Activated CD4-positive, alpha-beta T cell treated with anti-CD3 and anti-CD28 coated beads, Interleukin-2, amount 10 ng/mL, durations not matched to agents 7 days and 5 days (primary cell): ENCODE measurements around the gene HOXD10. TPM values are rescaled to one million over a fixed set of nuclear protein-coding genes. Genes with fewer than 3 reads are reported as not detected.

Source experiments
- CTCF ChIA-PET: fragments of 350-600 bp; sonication (Branson Sonifier 250); formaldehyde crosslinking; loops from one replicate; lab custom pipeline; 2021; ENCODE audit warnings: antibody characterized with exemption; lab: Charles Lee
- POLR2A ChIA-PET: fragments of 350-600 bp; sonication (Branson Sonifier 250); formaldehyde crosslinking; loops from one replicate; lab custom pipeline; 2021; ENCODE audit warnings: antibody characterized with exemption; lab: Charles Lee
- DNase-seq: peaks from one replicate; pipeline ENCODE4 v3.0.0-alpha.2; 2020
- H3K27ac Mint-ChIP-seq: one replicate; pipeline ENCODE4 v1.8.0; 2021; ENCODE audit warnings: mild to moderate bottlenecking, moderate library complexity, mixed read lengths
- H3K27me3 Mint-ChIP-seq: one replicate; pipeline ENCODE4 v1.8.0; 2021; ENCODE audit warnings: mixed read lengths
- H3K36me3 Mint-ChIP-seq: one replicate; pipeline ENCODE4 v1.8.0; 2021; ENCODE audit warnings: low read depth, mixed read lengths
- H3K4me1 Mint-ChIP-seq: one replicate; pipeline ENCODE4 v1.8.0; 2021; ENCODE audit warnings: mixed read lengths
- H3K4me3 Mint-ChIP-seq: one replicate; pipeline ENCODE4 v1.8.0; 2021; ENCODE audit warnings: mild to moderate bottlenecking, moderate library complexity, mixed read lengths
- H3K9me3 Mint-ChIP-seq: one replicate; pipeline ENCODE4 v1.8.0; 2021; ENCODE audit warnings: mixed read lengths
- total RNA-seq, 2 experiments: library from RNA; stranded (reverse); gene quantifications; one replicate each; pipeline ENCODE4 v1.2.3, GENCODE V29; 2021

The HOXD10 gene
- total RNA-seq, 2 experiments from 2014 or later, result not detected

DNA sequence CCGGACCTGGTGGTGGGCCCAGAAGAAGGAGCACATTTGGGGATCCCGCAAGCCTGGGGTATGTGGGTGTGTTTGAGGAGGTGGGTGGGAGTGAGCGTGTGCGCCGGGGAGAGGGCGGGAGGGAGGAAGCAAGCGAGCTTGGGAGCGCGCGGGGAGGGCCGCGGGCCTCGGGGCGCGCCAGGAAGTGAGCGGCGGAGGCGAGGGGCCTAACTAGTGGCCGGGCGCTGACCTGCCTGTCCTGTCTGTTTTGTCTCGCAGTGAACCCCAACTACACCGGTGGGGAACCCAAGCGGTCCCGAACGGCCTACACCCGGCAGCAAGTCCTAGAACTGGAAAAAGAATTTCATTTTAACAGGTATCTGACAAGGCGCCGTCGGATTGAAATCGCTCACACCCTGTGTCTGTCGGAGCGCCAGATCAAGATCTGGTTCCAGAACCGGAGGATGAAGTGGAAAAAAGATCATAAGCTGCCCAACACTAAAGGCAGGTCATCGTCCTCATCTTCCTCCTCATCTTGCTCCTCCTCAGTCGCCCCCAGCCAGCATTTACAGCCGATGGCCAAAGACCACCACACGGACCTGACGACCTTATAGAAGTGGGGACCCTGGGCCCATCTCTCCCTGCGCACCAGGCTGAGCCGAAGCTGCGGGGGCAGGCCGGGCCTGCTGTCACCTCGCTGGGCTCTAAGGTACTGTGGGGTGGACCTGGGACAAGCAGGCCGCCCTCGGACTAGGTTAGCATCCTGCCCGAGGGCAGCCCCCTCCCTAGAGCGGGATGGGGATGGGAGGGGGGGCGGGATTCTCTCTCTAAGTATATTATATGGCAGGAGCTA lies 36.0 kb downstream of the HOXD10 start:
- POLR2A ChIA-PET, result no interaction called here
- peaks cover 3% of the 10 kb centered on the region for H3K4me1 Mint-ChIP-seq
- H3K36me3 Mint-ChIP-seq, result peaks cover 2% of the 10 kb centered on the region
- no peak overlapping the region for H3K27ac Mint-ChIP-seq
- peaks cover 90% of the 10 kb centered on the region for H3K27me3 Mint-ChIP-seq
- H3K4me3 Mint-ChIP-seq, result no peak overlapping the region
- CTCF ChIA-PET, result interaction anchor here (1.3 kb wide), 1 partner anchor 15 kb away, joined by 3 read pairs; no protein-coding TSS in a partner anchor
- peaks cover 3% of the 10 kb centered on the region for H3K9me3 Mint-ChIP-seq
- DNase-seq, result no peak

DNA sequence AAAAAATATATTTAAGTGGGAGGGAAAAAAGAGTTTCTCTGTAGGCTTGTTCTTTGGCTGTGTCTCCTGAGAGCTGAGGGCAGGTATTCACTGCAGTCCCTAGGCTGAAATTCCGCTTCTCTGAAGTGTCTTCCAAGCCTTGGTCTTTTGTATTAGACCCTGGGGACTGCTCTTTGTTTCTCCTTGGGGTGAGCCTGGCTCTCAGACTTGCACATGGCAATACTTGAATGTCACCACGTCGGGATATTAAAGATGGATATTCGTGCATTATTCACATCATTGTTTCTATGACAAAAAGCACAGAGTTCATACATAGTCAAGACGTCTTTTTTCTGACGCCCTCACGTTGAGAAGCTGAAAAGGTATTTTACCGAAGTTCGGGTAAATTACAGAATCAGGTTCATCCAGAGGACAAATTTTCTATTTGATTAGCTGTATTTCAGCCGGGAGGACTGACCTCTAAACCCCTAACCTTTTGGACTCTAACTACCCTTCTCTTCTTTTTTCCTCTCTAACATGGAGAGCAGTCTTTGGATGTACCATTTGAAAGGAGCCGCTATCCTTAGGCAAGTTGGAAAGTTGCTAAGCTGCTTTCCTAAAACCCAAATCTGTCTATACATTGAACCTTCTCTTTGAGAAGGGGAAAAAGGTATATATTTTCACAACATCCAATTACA lies 38.1 kb downstream of the HOXD10 start:
- CTCF ChIA-PET, result interaction anchor here (0.7 to 2.2 kb wide), 2 partner anchors 14 to 22 kb away, joined by 3 to 11 read pairs; no protein-coding TSS in a partner anchor
- POLR2A ChIA-PET, result no interaction called here
- Mint-ChIP-seq H3K4me1 (peaks cover 6% of the 10 kb centered on the region), H3K4me3 (no peak overlapping the region), H3K27ac (no peak overlapping the region), H3K9me3 (peaks cover 3% of the 10 kb centered on the region), H3K27me3 (peaks cover 88% of the 10 kb centered on the region), H3K36me3 (peaks cover 2% of the 10 kb centered on the region)
- no peak for DNase-seq

- no peak overlapping the region for H3K4me3 Mint-ChIP-seq
- ChIA-PET CTCF (interaction anchor here (0.9 to 2.2 kb wide), 4 partner anchors 15 to 38 kb away, joined by 3 to 11 read pairs (median 4); no protein-coding TSS in a partner anchor), POLR2A (no interaction called here)
- H3K27me3 Mint-ChIP-seq, result peaks cover 86% of the 10 kb centered on the region
- DNase-seq, result no peak
- H3K4me1 Mint-ChIP-seq, result peaks cover 6% of the 10 kb centered on the region
- peaks cover 2% of the 10 kb centered on the region for H3K36me3 Mint-ChIP-seq
- peaks cover under 1% of the 10 kb centered on the region for H3K9me3 Mint-ChIP-seq
- H3K27ac Mint-ChIP-seq, result no peak overlapping the region
Observed at GRCh38 chr2:176155356-176156044, 38.9 kb downstream of the HOXD10 start.

DNA sequence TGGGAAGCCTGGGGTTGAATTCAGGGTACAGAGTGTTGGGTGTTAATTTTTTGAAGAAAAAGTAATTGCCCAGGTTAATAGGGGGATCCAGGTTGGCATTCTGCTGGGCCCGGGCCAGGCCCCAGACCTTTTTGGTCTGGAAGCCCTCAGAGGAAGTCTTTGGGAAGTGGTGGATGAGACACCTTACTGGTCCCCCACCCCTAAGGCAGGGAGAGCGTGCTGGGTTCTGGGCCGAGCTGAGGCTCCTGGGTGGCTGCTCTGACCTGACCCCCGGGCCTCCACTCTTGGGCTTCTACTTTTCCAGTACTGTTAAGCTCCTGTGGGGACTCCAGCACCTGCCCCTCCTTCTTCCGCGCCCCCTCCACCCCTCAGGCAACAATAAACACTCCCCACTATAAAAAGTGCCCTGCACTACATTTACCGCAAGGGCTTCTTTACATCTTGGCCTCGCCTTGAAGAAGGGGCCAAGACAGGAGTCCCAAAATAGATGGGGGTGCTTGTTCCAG lies 39.8 kb downstream of the HOXD10 start:
- H3K4me1 Mint-ChIP-seq, result peaks cover 6% of the 10 kb centered on the region
- no peak overlapping the region for H3K27ac Mint-ChIP-seq
- H3K27me3 Mint-ChIP-seq, result peaks cover 85% of the 10 kb centered on the region
- DNase-seq, result no peak
- no peaks in the 10 kb centered on the region for H3K9me3 Mint-ChIP-seq
- no peak overlapping the region for H3K4me3 Mint-ChIP-seq
- ChIA-PET POLR2A (no interaction called here), CTCF (interaction anchor here (0.9 to 2.2 kb wide), 4 partner anchors 16 to 39 kb away, joined by 3 to 11 read pairs (median 4); no protein-coding TSS in a partner anchor)
- peaks cover 5% of the 10 kb centered on the region for H3K36me3 Mint-ChIP-seq

- H3K36me3 Mint-ChIP-seq, result peaks cover 5% of the 10 kb centered on the region
- no peak for DNase-seq
- peaks cover 87% of the 10 kb centered on the region for H3K27me3 Mint-ChIP-seq
- H3K27ac Mint-ChIP-seq, result peak within 1 kb of the TSS; percentile 63
- H3K9me3 Mint-ChIP-seq, result no peaks in the 10 kb centered on the region
- peaks cover 6% of the 10 kb centered on the region for H3K4me1 Mint-ChIP-seq
- peak within 1 kb of the TSS; percentile 43 for H3K4me3 Mint-ChIP-seq
- ChIA-PET CTCF (interaction anchor here (1.3 kb wide), 1 partner anchor 30 kb away, joined by 4 read pairs; no protein-coding TSS in a partner anchor), POLR2A (no interaction called here)
Observed at GRCh38 chr2:176156807-176157498, 40.4 kb downstream of the HOXD10 start, which contains the start of gene HOXD3. Gene HOXD3, plus strand, starts transcription at chr2:176157307. Its CDS starts 11,808 bp downstream, at chr2:176169115.

DNA sequence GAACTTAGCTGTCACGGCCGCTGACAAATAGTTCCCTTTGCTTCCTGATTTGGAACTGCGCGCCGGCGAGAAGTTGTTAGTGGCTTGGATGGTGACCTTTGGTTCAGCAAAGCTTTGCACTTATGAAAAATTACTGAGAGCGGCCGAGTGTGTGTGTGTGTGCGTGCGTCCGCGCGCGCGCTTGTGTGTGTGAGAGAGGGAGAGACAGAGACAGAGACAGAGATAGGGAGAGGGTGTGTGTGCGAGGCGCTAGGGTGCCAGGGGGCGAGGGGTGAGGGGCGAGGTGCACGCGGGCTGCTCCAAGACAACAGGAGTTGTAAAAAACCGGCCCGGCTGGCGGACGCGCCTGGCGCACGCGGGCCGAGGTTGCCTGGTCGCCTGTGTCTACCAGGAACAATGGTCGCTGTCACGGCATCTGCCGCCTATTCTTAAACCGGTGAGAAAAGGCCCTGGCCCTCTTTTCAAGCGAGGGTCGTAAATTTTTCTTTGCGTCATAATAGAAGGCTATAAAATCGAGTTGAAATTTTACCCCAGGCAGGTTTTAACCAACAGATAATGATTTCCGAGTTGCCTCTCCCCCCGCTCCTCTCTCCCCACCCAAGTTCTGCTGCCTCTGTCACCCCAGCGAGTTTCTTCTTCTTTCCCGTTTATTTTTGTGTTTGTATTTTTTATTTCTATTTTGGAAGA lies 41.1 kb downstream of the HOXD10 start:
- no peaks in the 10 kb centered on the region for H3K9me3 Mint-ChIP-seq
- H3K27me3 Mint-ChIP-seq, result peaks cover 87% of the 10 kb centered on the region
- CTCF ChIA-PET, result interaction anchor here (0.9 to 1.3 kb wide), 3 partner anchors 31 to 82 kb away, joined by 3 to 4 read pairs (median 3); no protein-coding TSS in a partner anchor
- H3K27ac Mint-ChIP-seq, result peak overlapping the region; percentile 63
- H3K36me3 Mint-ChIP-seq, result peaks cover 5% of the 10 kb centered on the region
- POLR2A ChIA-PET, result no interaction called here
- H3K4me3 Mint-ChIP-seq, result peak overlapping the region; percentile 43
- H3K4me1 Mint-ChIP-seq, result peaks cover 6% of the 10 kb centered on the region
- no peak for DNase-seq

GRCh38 chr2:176158186-176158591 lies 41.6 kb downstream of the HOXD10 start:
- peak overlapping the region; percentile 63 for H3K27ac Mint-ChIP-seq
- CTCF ChIA-PET, result interaction anchor here (0.9 to 5.9 kb wide), 4 partner anchors 18 to 83 kb away, joined by 3 to 22 read pairs (median 4); no protein-coding TSS in a partner anchor
- no peak for DNase-seq
- no peaks in the 10 kb centered on the region for H3K9me3 Mint-ChIP-seq
- peaks cover 6% of the 10 kb centered on the region for H3K4me1 Mint-ChIP-seq
- peaks cover 86% of the 10 kb centered on the region for H3K27me3 Mint-ChIP-seq
- H3K36me3 Mint-ChIP-seq, result peaks cover 5% of the 10 kb centered on the region
- no peak overlapping the region for H3K4me3 Mint-ChIP-seq
- POLR2A ChIA-PET, result no interaction called here

- H3K36me3 Mint-ChIP-seq, result peaks cover 5% of the 10 kb centered on the region
- H3K27ac Mint-ChIP-seq, result peak overlapping the region; percentile 31
- H3K4me3 Mint-ChIP-seq, result no peak overlapping the region
- peaks cover 1% of the 10 kb centered on the region for H3K9me3 Mint-ChIP-seq
- DNase-seq, result no peak
- ChIA-PET CTCF (interaction anchor here (0.6 to 5.9 kb wide), 6 partner anchors 9 to 84 kb away, joined by 3 to 22 read pairs (median 3); no protein-coding TSS in a partner anchor), POLR2A (no interaction called here)
- H3K4me1 Mint-ChIP-seq, result peaks cover 6% of the 10 kb centered on the region
- peaks cover 86% of the 10 kb centered on the region for H3K27me3 Mint-ChIP-seq
Observed at GRCh38 chr2:176158855-176159662, 42.5 kb downstream of the HOXD10 start.

DNA sequence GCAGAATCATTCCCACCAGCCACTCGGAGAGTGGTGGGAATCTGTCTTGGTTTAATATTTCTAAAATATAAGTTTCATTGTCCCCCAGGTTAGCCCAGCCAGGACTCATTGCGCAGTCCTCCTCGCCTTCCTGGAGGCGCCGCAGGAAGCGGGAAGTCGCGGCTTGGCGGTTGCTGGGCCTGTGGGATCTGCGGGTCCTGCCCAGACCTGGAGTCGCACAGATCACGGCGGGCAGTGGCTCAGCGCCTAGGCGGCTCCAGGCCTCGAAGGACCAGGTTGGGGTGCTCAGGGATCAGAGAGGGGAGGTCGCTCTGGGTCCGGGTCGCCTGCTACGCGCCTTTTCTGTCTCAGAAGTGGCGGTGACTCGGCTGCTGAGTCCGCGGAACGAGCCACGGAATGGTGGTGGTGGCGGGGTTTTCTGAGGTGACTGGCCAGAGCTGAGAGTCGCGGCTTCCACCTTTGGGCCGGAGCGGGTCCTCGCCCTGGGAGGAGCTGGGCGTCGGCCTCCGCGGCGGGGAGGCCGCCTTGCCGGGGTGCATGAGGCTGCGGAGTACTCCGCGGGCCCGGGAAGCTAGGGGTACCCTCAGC lies 43.2 kb downstream of the HOXD10 start:
- POLR2A ChIA-PET, result no interaction called here
- CTCF ChIA-PET, result interaction anchor here (0.9 to 5.9 kb wide), 4 partner anchors 14 to 69 kb away, joined by 3 to 22 read pairs (median 11); no protein-coding TSS in a partner anchor
- H3K27me3 Mint-ChIP-seq, result peaks cover 87% of the 10 kb centered on the region
- peaks cover 6% of the 10 kb centered on the region for H3K36me3 Mint-ChIP-seq
- peaks cover 4% of the 10 kb centered on the region for H3K9me3 Mint-ChIP-seq
- no peak for DNase-seq
- peak overlapping the region; percentile 31 for H3K27ac Mint-ChIP-seq
- H3K4me1 Mint-ChIP-seq, result peaks cover 9% of the 10 kb centered on the region
- H3K4me3 Mint-ChIP-seq, result no peak overlapping the region

- POLR2A ChIA-PET, result no interaction called here
- H3K27me3 Mint-ChIP-seq, result peaks cover 87% of the 10 kb centered on the region
- no peak overlapping the region for H3K4me3 Mint-ChIP-seq
Observed at GRCh38 chr2:176160251-176160985, 43.8 kb downstream of the HOXD10 start.

More at GRCh38 chr2:176160251-176160985, 43.8 kb downstream of the HOXD10 start:
- CTCF ChIA-PET, result interaction anchor here (0.9 to 5.9 kb wide), 4 partner anchors 14 to 69 kb away, joined by 3 to 22 read pairs (median 11); no protein-coding TSS in a partner anchor
- H3K36me3 Mint-ChIP-seq, result peaks cover 6% of the 10 kb centered on the region
- peak overlapping the region; percentile 9 for H3K27ac Mint-ChIP-seq
- no peak for DNase-seq
- peaks cover 4% of the 10 kb centered on the region for H3K9me3 Mint-ChIP-seq
- H3K4me1 Mint-ChIP-seq, result peaks cover 9% of the 10 kb centered on the region
